Measurements from ENCODE around the gene HEATR3. TPM values are rescaled to one million over a fixed set of nuclear protein-coding genes. Genes with fewer than 3 reads are reported as not detected.
A peak's percentile ranks its signal among the peaks of the same experiment; 100 is the strongest.

HEATR3 gene
- total RNA-seq, 1 experiment from 2014 or later, result 28.0 TPM

DNA sequence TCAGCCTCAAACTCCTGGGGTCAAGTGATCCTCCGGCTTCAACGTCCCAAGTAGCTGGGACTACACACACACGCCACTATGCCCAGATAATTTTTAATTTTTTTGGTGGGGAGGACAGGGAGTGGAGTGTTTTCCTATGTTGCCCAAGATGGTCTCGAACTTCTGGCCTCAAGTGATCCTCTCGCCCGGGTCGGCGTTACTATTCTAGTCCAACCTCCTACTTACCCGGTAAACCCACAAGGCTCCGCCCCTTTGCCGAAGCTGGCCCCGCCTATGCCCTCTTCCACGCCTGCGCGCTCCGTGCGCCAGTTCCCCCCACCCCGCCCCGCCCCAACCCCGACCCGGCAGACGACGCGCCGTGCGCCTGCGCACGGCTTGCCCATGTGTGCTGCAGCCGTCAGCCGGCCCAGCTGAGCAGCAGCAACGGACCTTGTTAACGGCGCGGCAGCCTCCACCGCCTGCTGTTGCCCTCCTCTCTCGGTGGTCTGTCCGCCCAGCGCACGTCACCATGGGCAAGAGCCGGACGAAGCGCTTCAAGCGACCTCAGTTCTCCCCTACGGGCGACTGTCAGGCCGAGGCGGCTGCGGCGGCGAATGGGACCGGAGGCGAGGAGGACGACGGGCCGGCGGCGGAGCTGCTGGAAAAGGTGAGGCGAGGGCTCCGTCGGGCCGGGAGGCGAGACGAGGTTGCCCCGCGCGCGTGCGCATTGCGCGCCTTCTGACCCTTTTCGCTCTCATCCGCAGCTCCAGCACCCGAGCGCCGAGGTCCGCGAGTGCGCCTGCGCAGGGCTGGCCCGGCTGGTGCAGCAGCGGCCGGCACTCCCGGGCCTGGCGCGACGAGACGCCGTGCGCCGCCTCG is at the start of gene HEATR3 (continued):
- TF ChIP-seq, protein P1, sequence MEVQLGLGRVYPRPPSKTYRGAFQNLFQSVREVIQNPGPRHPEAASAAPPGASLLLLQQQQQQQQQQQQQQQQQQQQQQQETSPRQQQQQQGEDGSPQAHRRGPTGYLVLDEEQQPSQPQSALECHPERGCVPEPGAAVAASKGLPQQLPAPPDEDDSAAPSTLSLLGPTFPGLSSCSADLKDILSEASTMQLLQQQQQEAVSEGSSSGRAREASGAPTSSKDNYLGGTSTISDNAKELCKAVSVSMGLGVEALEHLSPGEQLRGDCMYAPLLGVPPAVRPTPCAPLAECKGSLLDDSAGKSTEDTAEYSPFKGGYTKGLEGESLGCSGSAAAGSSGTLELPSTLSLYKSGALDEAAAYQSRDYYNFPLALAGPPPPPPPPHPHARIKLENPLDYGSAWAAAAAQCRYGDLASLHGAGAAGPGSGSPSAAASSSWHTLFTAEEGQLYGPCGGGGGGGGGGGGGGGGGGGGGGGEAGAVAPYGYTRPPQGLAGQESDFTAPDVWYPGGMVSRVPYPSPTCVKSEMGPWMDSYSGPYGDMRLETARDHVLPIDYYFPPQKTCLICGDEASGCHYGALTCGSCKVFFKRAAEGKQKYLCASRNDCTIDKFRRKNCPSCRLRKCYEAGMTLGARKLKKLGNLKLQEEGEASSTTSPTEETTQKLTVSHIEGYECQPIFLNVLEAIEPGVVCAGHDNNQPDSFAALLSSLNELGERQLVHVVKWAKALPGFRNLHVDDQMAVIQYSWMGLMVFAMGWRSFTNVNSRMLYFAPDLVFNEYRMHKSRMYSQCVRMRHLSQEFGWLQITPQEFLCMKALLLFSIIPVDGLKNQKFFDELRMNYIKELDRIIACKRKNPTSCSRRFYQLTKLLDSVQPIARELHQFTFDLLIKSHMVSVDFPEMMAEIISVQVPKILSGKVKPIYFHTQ (CRISPR knock-in tag; IDR thresholded peaks at IDR 0.05), result no peak
- TF ChIP-seq JUN (CRISPR knock-in tag; IDR thresholded peaks at IDR 0.05), result no peak
- TF ChIP-seq, protein P2, sequence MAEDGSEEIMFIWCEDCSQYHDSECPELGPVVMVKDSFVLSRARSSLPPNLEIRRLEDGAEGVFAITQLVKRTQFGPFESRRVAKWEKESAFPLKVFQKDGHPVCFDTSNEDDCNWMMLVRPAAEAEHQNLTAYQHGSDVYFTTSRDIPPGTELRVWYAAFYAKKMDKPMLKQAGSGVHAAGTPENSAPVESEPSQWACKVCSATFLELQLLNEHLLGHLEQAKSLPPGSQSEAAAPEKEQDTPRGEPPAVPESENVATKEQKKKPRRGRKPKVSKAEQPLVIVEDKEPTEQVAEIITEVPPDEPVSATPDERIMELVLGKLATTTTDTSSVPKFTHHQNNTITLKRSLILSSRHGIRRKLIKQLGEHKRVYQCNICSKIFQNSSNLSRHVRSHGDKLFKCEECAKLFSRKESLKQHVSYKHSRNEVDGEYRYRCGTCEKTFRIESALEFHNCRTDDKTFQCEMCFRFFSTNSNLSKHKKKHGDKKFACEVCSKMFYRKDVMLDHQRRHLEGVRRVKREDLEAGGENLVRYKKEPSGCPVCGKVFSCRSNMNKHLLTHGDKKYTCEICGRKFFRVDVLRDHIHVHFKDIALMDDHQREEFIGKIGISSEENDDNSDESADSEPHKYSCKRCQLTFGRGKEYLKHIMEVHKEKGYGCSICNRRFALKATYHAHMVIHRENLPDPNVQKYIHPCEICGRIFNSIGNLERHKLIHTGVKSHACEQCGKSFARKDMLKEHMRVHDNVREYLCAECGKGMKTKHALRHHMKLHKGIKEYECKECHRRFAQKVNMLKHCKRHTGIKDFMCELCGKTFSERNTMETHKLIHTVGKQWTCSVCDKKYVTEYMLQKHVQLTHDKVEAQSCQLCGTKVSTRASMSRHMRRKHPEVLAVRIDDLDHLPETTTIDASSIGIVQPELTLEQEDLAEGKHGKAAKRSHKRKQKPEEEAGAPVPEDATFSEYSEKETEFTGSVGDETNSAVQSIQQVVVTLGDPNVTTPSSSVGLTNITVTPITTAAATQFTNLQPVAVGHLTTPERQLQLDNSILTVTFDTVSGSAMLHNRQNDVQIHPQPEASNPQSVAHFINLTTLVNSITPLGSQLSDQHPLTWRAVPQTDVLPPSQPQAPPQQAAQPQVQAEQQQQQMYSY (CRISPR knock-in tag; IDR thresholded peaks at IDR 0.05), result no peak
- TF ChIP-seq, protein P3, sequence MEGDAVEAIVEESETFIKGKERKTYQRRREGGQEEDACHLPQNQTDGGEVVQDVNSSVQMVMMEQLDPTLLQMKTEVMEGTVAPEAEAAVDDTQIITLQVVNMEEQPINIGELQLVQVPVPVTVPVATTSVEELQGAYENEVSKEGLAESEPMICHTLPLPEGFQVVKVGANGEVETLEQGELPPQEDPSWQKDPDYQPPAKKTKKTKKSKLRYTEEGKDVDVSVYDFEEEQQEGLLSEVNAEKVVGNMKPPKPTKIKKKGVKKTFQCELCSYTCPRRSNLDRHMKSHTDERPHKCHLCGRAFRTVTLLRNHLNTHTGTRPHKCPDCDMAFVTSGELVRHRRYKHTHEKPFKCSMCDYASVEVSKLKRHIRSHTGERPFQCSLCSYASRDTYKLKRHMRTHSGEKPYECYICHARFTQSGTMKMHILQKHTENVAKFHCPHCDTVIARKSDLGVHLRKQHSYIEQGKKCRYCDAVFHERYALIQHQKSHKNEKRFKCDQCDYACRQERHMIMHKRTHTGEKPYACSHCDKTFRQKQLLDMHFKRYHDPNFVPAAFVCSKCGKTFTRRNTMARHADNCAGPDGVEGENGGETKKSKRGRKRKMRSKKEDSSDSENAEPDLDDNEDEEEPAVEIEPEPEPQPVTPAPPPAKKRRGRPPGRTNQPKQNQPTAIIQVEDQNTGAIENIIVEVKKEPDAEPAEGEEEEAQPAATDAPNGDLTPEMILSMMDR (IDR thresholded peaks at IDR 0.05), result no peak
- peak; percentile 24; the same call in 1 of the 2 replicates for TF ChIP-seq KAT7 (CRISPR knock-in tag; IDR thresholded peaks at IDR 0.05; ENCODE audit: borderline replicate concordance)
- TF ChIP-seq GRHL2 (CRISPR knock-in tag; IDR thresholded peaks at IDR 0.05; ENCODE audit: insufficient replicate concordance, severe bottlenecking), result no peak
- TF ChIP-seq, protein P4, sequence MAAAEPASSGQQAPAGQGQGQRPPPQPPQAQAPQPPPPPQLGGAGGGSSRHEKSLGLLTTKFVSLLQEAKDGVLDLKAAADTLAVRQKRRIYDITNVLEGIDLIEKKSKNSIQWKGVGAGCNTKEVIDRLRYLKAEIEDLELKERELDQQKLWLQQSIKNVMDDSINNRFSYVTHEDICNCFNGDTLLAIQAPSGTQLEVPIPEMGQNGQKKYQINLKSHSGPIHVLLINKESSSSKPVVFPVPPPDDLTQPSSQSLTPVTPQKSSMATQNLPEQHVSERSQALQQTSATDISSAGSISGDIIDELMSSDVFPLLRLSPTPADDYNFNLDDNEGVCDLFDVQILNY (CRISPR knock-in tag; IDR thresholded peaks at IDR 0.05), result 0 out of 2 replicates have a peak, but pooled peaks have one; percentile 54
- TF ChIP-seq, protein P5, sequence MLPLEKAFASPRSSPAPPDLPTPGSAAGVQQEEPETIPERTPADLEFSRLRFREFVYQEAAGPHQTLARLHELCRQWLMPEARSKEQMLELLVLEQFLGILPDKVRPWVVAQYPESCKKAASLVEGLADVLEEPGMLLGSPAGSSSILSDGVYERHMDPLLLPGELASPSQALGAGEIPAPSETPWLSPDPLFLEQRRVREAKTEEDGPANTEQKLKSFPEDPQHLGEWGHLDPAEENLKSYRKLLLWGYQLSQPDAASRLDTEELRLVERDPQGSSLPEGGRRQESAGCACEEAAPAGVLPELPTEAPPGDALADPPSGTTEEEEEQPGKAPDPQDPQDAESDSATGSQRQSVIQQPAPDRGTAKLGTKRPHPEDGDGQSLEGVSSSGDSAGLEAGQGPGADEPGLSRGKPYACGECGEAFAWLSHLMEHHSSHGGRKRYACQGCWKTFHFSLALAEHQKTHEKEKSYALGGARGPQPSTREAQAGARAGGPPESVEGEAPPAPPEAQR (CRISPR knock-in tag; IDR thresholded peaks at IDR 0.05), result no peak
- TF ChIP-seq ETV6 (CRISPR knock-in tag; IDR thresholded peaks at IDR 0.05), result no peak
- TF ChIP-seq, protein P6, sequence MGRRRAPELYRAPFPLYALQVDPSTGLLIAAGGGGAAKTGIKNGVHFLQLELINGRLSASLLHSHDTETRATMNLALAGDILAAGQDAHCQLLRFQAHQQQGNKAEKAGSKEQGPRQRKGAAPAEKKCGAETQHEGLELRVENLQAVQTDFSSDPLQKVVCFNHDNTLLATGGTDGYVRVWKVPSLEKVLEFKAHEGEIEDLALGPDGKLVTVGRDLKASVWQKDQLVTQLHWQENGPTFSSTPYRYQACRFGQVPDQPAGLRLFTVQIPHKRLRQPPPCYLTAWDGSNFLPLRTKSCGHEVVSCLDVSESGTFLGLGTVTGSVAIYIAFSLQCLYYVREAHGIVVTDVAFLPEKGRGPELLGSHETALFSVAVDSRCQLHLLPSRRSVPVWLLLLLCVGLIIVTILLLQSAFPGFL (CRISPR knock-in tag; IDR thresholded peaks at IDR 0.05; ENCODE audit: borderline replicate concordance), result no peak
- peak; percentile 43; the same call in 1 of the 2 replicates for TF ChIP-seq MYBL2 (CRISPR knock-in tag; IDR thresholded peaks at IDR 0.05)
- TF ChIP-seq, protein P7, sequence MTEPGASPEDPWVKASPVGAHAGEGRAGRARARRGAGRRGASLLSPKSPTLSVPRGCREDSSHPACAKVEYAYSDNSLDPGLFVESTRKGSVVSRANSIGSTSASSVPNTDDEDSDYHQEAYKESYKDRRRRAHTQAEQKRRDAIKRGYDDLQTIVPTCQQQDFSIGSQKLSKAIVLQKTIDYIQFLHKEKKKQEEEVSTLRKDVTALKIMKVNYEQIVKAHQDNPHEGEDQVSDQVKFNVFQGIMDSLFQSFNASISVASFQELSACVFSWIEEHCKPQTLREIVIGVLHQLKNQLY (CRISPR knock-in tag; IDR thresholded peaks at IDR 0.05), result no peak
- TF ChIP-seq GTF2I (CRISPR knock-in tag; conservative IDR thresholded peaks at IDR 0.05), result no peak
- TF ChIP-seq CREB1 (CRISPR knock-in tag; IDR thresholded peaks at IDR 0.05), result no peak
- no peak for TF ChIP-seq ZNF138 (CRISPR knock-in tag; conservative IDR thresholded peaks at IDR 0.05)
- TF ChIP-seq OVOL2 (CRISPR knock-in tag; IDR thresholded peaks at IDR 0.05; ENCODE audit: borderline replicate concordance), result no peak
- TF ChIP-seq, protein P8, sequence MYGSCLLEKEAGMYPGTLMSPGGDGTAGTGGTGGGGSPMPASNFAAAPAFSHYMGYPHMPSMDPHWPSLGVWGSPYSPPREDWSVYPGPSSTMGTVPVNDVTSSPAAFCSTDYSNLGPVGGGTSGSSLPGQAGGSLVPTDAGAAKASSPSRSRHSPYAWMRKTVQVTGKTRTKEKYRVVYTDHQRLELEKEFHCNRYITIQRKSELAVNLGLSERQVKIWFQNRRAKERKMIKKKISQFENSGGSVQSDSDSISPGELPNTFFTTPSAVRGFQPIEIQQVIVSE (CRISPR knock-in tag; IDR thresholded peaks at IDR 0.05; ENCODE audit: borderline replicate concordance), result no peak
- no peak for TF ChIP-seq MXD4 (CRISPR knock-in tag; IDR thresholded peaks at IDR 0.05; ENCODE audit: borderline replicate concordance)
- TF ChIP-seq RELA (CRISPR knock-in tag; IDR thresholded peaks at IDR 0.05; ENCODE audit: borderline replicate concordance), result no peak
- TF ChIP-seq ZNF396 (CRISPR knock-in tag; IDR thresholded peaks at IDR 0.05; ENCODE audit: borderline replicate concordance), result no peak
- TF ChIP-seq ZBTB21 (CRISPR knock-in tag; IDR thresholded peaks at IDR 0.05; ENCODE audit: borderline replicate concordance), result no peak; the same call in 1 of the 2 replicates
- TF ChIP-seq, protein P9, sequence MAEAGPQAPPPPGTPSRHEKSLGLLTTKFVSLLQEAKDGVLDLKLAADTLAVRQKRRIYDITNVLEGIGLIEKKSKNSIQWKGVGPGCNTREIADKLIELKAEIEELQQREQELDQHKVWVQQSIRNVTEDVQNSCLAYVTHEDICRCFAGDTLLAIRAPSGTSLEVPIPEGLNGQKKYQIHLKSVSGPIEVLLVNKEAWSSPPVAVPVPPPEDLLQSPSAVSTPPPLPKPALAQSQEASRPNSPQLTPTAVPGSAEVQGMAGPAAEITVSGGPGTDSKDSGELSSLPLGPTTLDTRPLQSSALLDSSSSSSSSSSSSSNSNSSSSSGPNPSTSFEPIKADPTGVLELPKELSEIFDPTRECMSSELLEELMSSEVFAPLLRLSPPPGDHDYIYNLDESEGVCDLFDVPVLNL (CRISPR knock-in tag; IDR thresholded peaks at IDR 0.05; ENCODE audit: borderline replicate concordance, low read depth), result no peak
- TF ChIP-seq SMAD4 (CRISPR knock-in tag; IDR thresholded peaks at IDR 0.05), result no peak
